ENCODE data around the gene ANKDD1B.

- TF ChIP-seq POLR2AphosphoS5 (IDR thresholded peaks at IDR 0.05; ENCODE audit: low read depth, low read length) = no peak
- TF ChIP-seq SP1 (IDR thresholded peaks at IDR 0.05; ENCODE audit: low read depth, low read length) = no peak
- TF ChIP-seq CHD7 (IDR thresholded peaks at IDR 0.05; ENCODE audit: insufficient replicate concordance, low read length) = no peak
- no peak for TF ChIP-seq CHD2 (IDR thresholded peaks at IDR 0.05; ENCODE audit: low read length)
- TF ChIP-seq CTCF (IDR thresholded peaks at IDR 0.05; ENCODE audit: control extremely low read depth in 1 of 3, insufficient read depth in 1 of 3, low read depth in 1 of 3, low read length in 3 of 3) = no peak
- no peak for TF ChIP-seq TCF12 (IDR thresholded peaks at IDR 0.05; ENCODE audit: low read depth, low read length)
- no peak for TF ChIP-seq JUN (IDR thresholded peaks at IDR 0.05; ENCODE audit: low read depth, low read length)
- no peak for TF ChIP-seq JUND (IDR thresholded peaks at IDR 0.05; ENCODE audit: low read length)
- TF ChIP-seq YY1 (IDR thresholded peaks at IDR 0.05; ENCODE audit: low read depth, low read length) = no peak
- TF ChIP-seq USF2 (IDR thresholded peaks at IDR 0.05; ENCODE audit: low read length) = no peak
- TF ChIP-seq CEBPB (IDR thresholded peaks at IDR 0.05; ENCODE audit: low read depth, low read length) = no peak
- TF ChIP-seq MAX (IDR thresholded peaks at IDR 0.05) = no peak
These were observed 90.6 kb downstream of the ANKDD1B start for GRCh38 chr5:75701856-75702255.

Data from H1 (cell line).